GM12873 (cell line): ENCODE data around the gene SSB.

Source experiments
- CTCF ChIP-seq: IDR thresholded peaks from 2 replicates; pipeline ENCODE4 v1.5.1; 2012; ENCODE audit warnings: low read depth, mild to moderate bottlenecking, moderate library complexity, low read length, control low read depth; ENCODE audit not compliant: insufficient read depth; ENCODE audit errors: missing control alignments

Gene SSB

GRCh38 chr2:169798718-169799592 is at the start of gene SSB:
Gene SSB (plus strand): TSS chr2:169798871. CDS start chr2:169800961, 2,090 bp downstream.
- no peak for TF ChIP-seq CTCF

DNA sequence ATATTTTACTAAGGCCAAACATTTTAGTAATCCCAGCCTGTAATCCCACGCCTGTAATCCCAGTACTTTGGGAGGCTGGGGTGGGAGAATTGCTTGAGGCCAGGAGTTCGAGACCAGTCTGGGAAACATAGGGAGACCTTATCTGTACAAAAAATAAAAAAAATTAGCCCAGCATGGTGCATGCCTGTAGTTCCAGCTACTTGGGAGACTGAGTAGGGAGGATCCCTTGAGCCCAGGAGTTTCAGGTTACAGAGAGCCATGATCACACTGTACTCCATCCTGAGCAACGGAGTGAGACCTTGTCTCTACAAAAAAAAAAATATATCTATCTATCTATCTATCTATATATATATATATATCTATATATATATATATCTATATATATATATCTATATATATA is 45.9 kb upstream of the SSB start:
- no peak for TF ChIP-seq CTCF

DNA sequence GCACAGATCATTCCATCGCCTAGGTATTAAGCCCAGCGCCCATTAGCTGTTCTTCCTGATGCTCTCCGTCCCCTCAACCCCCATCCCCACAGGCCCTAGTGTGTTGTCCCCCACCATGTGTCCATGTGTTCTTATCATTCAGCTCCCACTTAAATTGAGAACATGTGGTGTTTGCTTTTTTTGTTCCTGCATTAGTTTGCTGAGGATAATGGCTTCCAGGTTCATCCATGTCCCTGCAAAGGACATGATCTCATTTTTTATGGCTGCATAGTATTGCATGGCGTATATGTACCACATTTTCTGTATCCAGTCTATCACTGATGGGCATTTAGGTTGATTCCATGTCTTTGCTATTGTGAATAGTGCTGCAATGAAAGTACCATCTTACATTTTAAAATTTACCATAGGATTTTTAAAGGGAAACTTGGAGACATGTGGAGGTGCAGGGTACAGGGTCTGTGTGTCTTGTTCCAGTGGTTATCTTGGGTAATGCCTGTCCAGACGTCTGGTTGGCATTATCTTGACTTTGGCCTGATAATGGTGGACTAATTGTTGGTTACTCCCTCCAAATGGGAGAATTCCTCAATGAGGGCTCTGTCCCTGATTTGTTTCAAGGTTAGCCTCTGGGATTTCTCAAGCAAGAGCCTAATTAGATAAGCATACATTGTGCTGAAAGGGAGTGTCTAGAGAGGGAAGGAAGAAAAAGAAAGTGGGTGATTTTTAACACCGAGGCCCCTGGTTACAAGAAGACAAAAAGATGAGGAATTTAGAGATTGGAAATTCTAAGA is 43.4 kb upstream of the SSB start:
- no peak for TF ChIP-seq CTCF

DNA sequence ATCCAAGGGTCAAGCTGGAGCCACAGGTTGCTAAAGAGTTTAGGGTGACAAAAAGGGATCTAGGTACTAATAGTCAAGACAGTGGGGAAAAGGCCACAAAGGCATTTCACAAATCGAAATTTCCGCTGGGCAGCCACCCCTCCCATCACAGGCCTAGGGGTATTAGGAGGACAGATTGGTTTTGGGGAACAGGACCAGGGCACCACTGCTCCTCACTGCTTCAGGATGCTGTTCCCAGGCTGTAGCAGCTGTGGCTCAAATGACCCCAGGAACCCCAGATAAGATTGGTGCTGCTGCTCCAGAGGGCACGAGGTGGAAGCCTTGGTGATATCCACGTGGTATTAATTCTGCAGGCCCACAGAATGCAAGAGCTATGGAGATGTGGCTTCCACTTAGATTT is 42.3 kb upstream of the SSB start:
- TF ChIP-seq CTCF: no peak

DNA sequence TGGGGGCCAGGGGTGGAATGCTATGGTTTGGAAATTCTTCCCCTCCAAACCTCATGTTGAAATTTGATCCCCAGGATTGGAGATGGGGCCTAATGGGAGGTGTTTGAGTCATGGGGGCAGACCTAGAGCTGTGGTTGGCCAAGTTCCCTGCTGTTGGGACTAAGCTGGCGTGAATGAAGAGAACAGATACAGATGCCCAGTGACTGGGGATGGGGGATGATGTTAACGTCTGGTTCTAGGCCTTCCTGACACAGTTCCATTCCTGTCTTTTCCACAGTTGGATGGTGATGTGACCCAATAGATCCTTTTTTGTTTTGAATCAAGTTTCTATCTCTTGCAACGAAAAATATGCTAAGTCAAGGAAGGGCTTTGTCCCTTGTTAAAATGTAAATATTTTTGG is 41.3 kb upstream of the SSB start:
- no peak for TF ChIP-seq CTCF

DNA sequence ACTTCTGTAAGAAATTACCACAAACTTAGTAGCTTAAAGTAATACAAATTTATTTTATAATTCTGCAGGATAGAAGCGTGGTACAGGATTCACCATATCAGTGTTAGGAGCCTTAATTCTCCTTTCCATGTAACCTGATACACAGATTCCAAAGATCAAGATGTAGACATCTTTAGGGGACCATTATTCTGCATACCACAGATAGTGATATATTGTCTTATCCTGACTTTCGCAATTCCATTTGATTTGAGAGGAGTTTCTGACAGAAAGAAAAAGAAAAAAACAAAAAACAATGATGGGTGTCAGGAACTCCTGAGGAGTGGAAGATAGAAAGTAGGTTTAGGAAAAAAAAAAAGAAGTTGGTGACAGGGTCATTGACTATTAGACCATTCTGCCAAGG is 40.9 kb upstream of the SSB start:
- no peak for TF ChIP-seq CTCF

GRCh38 chr2:169759987-169760386 is 38.7 kb upstream of the SSB start:
- no peak for TF ChIP-seq CTCF
